Nephron (organoid): ENCODE data around the gene IL13.
"Not testable (repeated sequence)": the region's sequence is repeated elsewhere in the genome, so short reads cannot be mapped to it uniquely, and the experiment has no call there.

Experiments used
- H3K27ac Mint-ChIP-seq, 3 experiments: 2 replicates each; pipeline ENCODE4 v1.8.0; 2020; ENCODE audit warnings: mixed read lengths in 3 of 3, mild to moderate bottlenecking in 2 of 3, moderate library complexity in 1 of 3
- H3K27me3 Mint-ChIP-seq: 2 replicates; pipeline ENCODE4 v1.8.0; 2021; ENCODE audit warnings: low read depth, mild to moderate bottlenecking, moderate library complexity, mixed read lengths
- H3K36me3 Mint-ChIP-seq: 2 replicates; pipeline ENCODE4 v1.8.0; 2020; ENCODE audit warnings: low read depth, mixed read lengths
- H3K4me1 Mint-ChIP-seq: 2 replicates; pipeline ENCODE4 v1.8.0; 2020; ENCODE audit warnings: mixed read lengths
- H3K4me3 Mint-ChIP-seq, 3 experiments: 2 replicates each; pipeline ENCODE4 v1.8.0; 2020; ENCODE audit warnings: mild to moderate bottlenecking in 3 of 3, mixed read lengths in 3 of 3, moderate library complexity in 2 of 3
- H3K9me3 Mint-ChIP-seq: 2 replicates; pipeline ENCODE4 v1.8.0; 2020; ENCODE audit warnings: mixed read lengths
- TF ChIP-seq, protein P1 (sequence below), 3 experiments: fragments of 200-600 bp; sonication (generic); IDR thresholded peaks; one replicate each; pipeline ENCODE4 v1.5.0; 2021; ENCODE audit warnings: antibody characterized with exemption in 3 of 3; ENCODE audit not compliant: unreplicated experiment in 3 of 3

IL13 gene

DNA sequence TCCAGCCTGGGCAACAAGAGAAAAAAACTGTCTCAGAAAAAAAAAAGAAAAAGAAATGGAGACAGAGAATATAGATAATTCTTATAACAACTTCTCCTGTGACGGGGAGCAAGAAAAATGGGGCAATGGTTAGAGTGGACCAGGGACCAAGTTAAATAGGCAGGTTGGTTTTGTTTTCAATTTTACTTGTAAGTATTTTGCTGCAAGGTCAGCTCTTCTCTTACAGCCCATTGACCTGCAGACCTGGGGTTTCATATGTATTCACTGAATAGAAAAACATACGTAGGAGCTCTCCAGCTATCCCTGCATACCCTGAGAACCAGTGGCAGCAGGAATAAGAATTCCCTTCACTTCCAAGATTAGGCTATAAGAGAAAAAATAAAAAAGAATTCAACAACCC, 29.2 kb upstream of the IL13 start:
- Mint-ChIP-seq H3K36me3 (peaks cover 50% of the 10 kb centered on the region), H3K4me3 (no peak overlapping the region), H3K27me3 (no peaks in the 10 kb centered on the region), H3K27ac (no peak overlapping the region), H3K4me1 (no peaks in the 10 kb centered on the region), H3K9me3 (no peaks in the 10 kb centered on the region)
- TF ChIP-seq, protein P1, sequence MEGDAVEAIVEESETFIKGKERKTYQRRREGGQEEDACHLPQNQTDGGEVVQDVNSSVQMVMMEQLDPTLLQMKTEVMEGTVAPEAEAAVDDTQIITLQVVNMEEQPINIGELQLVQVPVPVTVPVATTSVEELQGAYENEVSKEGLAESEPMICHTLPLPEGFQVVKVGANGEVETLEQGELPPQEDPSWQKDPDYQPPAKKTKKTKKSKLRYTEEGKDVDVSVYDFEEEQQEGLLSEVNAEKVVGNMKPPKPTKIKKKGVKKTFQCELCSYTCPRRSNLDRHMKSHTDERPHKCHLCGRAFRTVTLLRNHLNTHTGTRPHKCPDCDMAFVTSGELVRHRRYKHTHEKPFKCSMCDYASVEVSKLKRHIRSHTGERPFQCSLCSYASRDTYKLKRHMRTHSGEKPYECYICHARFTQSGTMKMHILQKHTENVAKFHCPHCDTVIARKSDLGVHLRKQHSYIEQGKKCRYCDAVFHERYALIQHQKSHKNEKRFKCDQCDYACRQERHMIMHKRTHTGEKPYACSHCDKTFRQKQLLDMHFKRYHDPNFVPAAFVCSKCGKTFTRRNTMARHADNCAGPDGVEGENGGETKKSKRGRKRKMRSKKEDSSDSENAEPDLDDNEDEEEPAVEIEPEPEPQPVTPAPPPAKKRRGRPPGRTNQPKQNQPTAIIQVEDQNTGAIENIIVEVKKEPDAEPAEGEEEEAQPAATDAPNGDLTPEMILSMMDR (IDR thresholded peaks at IDR 0.05; ENCODE audit: unreplicated experiment in 3 of 3): no peak

DNA sequence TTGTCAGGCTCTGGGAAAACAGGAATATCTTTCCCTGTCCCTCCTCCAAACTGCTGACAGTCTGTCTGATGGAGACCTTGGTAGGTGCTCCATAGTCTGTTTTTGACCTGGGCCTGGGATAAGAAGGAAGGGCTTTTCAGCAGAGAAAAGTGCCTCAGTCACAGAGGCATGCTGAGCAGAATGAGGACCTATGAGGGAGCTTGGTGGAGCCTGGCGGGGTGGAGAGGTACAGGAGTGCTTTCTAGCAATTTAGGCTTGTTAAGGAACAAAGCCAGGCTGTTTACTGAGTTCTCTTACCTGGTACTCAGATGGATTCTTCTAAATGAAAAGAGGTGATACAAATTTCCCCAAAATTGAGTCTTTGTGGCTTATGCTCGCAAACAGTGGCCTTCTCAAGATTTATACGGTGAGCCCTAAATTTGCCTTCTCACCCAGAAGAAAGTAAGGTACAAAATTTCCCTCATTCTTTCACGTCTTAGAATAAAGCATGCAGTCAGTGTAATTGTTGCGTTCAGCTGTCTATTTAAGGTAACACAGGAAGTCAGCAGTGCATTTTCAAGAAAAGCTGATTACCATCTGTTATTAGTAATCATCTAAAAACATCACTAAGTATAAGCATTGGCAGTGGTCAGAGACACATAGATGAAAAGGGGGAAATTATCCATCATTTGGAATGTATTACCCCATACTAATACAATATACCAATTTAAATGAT, 28.6 kb upstream of the IL13 start:
- no peaks in the 10 kb centered on the region for H3K27me3 Mint-ChIP-seq
- no peak overlapping the region for H3K4me3 Mint-ChIP-seq
- H3K27ac Mint-ChIP-seq: no peak overlapping the region
- H3K9me3 Mint-ChIP-seq: no peaks in the 10 kb centered on the region
- H3K36me3 Mint-ChIP-seq: peaks cover 52% of the 10 kb centered on the region
- no peaks in the 10 kb centered on the region for H3K4me1 Mint-ChIP-seq
- TF ChIP-seq, protein P1 (IDR thresholded peaks at IDR 0.05; ENCODE audit: unreplicated experiment in 3 of 3): no peak

DNA sequence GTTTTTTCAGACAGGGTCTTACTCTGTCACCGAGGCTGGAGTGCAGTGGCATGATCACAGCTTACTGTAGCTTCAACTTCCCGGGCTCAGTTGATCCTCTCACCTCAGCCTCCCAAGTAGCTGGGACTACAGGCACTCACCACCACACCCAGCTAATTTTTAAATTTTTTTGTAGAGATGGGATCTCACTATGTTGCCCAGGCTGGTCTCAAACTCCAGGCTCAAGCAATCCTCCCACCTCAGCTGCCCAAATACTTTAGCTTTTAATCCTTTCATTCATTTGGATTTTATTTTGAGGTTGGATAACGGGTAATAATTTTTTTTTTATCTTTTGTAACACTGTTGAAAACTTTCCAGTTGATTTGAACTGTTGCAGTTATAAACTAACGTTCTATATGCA, 24.4 kb upstream of the IL13 start:
- not testable (repeated sequence) for H3K27me3 Mint-ChIP-seq, H3K27ac Mint-ChIP-seq, H3K9me3 Mint-ChIP-seq, H3K4me1 Mint-ChIP-seq, H3K4me3 Mint-ChIP-seq
- H3K36me3 Mint-ChIP-seq: peaks cover 59% of the 10 kb centered on the region

DNA sequence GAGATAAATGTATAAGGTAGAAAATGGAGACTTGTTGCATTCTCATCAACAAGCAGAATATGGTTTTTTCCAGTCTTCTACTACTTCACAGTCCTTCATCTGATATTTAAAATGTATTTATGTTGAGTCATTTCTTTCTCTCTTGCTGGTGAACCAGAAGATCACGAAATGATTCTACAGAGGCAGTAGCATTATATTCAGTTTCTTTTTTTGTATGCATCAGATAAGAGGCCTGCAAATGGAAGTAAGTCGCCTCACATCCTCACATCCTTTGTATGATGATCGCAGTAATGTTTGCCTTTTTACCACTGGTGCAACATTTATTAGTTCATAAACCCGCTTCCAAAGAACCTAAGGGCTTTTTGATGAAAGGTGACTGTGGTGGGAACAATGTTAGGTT, 22.1 kb upstream of the IL13 start:
- Mint-ChIP-seq H3K27ac (no peak overlapping the region), H3K4me3 (no peak overlapping the region), H3K9me3 (no peaks in the 10 kb centered on the region), H3K4me1 (no peaks in the 10 kb centered on the region), H3K27me3 (no peaks in the 10 kb centered on the region), H3K36me3 (peaks cover 57% of the 10 kb centered on the region)
- TF ChIP-seq, protein P1 (IDR thresholded peaks at IDR 0.05; ENCODE audit: unreplicated experiment in 3 of 3): no peak

DNA sequence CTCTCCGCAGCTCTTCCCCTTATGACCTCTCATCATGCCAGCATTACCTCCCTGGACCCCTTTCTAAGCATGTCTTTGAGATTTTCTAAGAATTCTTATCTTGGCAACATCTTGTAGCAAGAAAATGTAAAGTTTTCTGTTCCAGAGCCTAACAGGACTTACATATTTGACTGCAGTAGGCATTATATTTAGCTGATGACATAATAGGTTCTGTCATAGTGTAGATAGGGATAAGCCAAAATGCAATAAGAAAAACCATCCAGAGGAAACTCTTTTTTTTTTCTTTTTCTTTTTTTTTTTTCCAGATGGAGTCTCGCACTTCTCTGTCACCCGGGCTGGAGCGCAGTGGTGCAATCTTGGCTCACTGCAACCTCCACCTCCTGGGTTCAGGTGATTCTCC, 20.7 kb upstream of the IL13 start:
- H3K4me1 Mint-ChIP-seq: no peaks in the 10 kb centered on the region
- no peak overlapping the region for H3K27ac Mint-ChIP-seq
- H3K36me3 Mint-ChIP-seq: peaks cover 55% of the 10 kb centered on the region
- no peaks in the 10 kb centered on the region for H3K27me3 Mint-ChIP-seq
- TF ChIP-seq, protein P1 (IDR thresholded peaks at IDR 0.05; ENCODE audit: unreplicated experiment in 3 of 3): no peak
- no peaks in the 10 kb centered on the region for H3K9me3 Mint-ChIP-seq
- no peak overlapping the region for H3K4me3 Mint-ChIP-seq

DNA sequence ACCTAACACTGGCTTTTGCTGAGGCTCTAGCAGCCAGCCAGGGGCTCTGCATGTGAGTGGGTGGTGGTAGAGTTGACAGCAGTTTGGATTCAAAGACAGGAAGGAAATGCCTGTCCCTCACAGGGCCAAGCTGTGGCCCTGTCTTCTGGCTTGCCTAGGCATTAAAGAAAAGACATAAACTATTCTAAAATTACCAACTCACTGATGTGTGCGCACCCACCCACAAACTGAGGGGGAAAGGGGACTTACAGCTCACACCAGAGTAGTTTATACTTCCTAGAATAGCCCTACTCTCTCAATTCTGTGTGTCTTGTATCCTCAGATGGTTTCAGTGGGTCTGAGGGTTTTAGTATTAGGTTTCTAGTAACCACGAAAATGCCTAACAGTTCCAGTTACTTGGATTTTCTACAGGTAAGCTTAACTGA, 18.3 kb upstream of the IL13 start:
- Mint-ChIP-seq H3K4me3 (no peak overlapping the region), H3K27me3 (no peaks in the 10 kb centered on the region), H3K36me3 (peaks cover 56% of the 10 kb centered on the region)

More for the DNA sequence above, 18.3 kb upstream of the IL13 start:
- H3K4me1 Mint-ChIP-seq: no peaks in the 10 kb centered on the region
- H3K9me3 Mint-ChIP-seq: no peaks in the 10 kb centered on the region
- no peak overlapping the region for H3K27ac Mint-ChIP-seq
- TF ChIP-seq, protein P1 (IDR thresholded peaks at IDR 0.05; ENCODE audit: unreplicated experiment in 3 of 3): no peak
